GM12891 (cell line): ENCODE results near the gene JCHAIN.

ENCODE experiments used
- POLR2A ChIP-seq: IDR thresholded peaks from 2 replicates; pipeline ENCODE4 v1.6.1; 2011; ENCODE audit warnings: low read depth, low read length, control low read depth
- POLR2AphosphoS5 ChIP-seq: IDR thresholded peaks from 2 replicates; pipeline ENCODE4 v1.6.1; 2011; ENCODE audit warnings: low read depth, low read length, control low read depth
- SPI1 ChIP-seq: IDR thresholded peaks from 2 replicates; pipeline ENCODE4 v1.6.1; 2011; ENCODE audit warnings: low read depth, low read length, control low read depth
- TAF1 ChIP-seq: IDR thresholded peaks from 2 replicates; pipeline ENCODE4 v1.6.1; 2011; ENCODE audit warnings: low read depth, low read length, control low read depth

GRCh38 chr4:70651864-70652506 lies 14.3 kb downstream of the JCHAIN start:
- no peak for TF ChIP-seq POLR2A
- TF ChIP-seq TAF1 = no peak
- TF ChIP-seq POLR2AphosphoS5 = no peak
- no peak for TF ChIP-seq SPI1
